NCI-H2029 treated with DMSO at 0.1 percent for 48 hours (cell line): ENCODE data around the gene TIGD4.
"Not testable (repeated sequence)": the region's sequence is repeated elsewhere in the genome, so short reads cannot be mapped to it uniquely, and the experiment has no call there.

ENCODE experiments used
- DNase-seq: peaks from one replicate; lab custom pipeline; 2025; lab: John Stamatoyannopoulos, UW

Gene TIGD4

GRCh38 chr4:152780267-152780778, 793 bp upstream of the TIGD4 start:
- DNase-seq: no peak

GRCh38 chr4:152778656-152779512, 646 bp downstream of the TIGD4 start:
- DNase-seq: peak; percentile 3

- DNase-seq: no peak
Measured at GRCh38 chr4:152777488-152777887, 2.0 kb downstream of the TIGD4 start.

GRCh38 chr4:152776352-152776751, 3.2 kb downstream of the TIGD4 start:
- no peak for DNase-seq

- DNase-seq: no peak
Measured at GRCh38 chr4:152773953-152774352, 5.6 kb downstream of the TIGD4 start.

GRCh38 chr4:152773339-152773738, 6.2 kb downstream of the TIGD4 start:
- no peak for DNase-seq

- DNase-seq: no peak
Measured at GRCh38 chr4:152771741-152772533, 7.6 kb downstream of the TIGD4 start.

GRCh38 chr4:152765069-152765737, 14.3 kb downstream of the TIGD4 start:
- not testable (repeated sequence) for DNase-seq

GRCh38 chr4:152763796-152764195, 15.7 kb downstream of the TIGD4 start:
- no peak for DNase-seq

GRCh38 chr4:152748619-152749018, 30.9 kb downstream of the TIGD4 start:
- DNase-seq: no peak

GRCh38 chr4:152747444-152747843, 32.1 kb downstream of the TIGD4 start:
- DNase-seq: no peak

GRCh38 chr4:152738827-152739226, 40.7 kb downstream of the TIGD4 start:
- no peak for DNase-seq

- no peak for DNase-seq
Measured at GRCh38 chr4:152735906-152736305, 43.6 kb downstream of the TIGD4 start.

- DNase-seq: peak; percentile 35
Measured at GRCh38 chr4:152735396-152735859, 44.1 kb downstream of the TIGD4 start.

GRCh38 chr4:152734699-152735050, 44.9 kb downstream of the TIGD4 start:
- no peak for DNase-seq

GRCh38 chr4:152734015-152734698, 45.4 kb downstream of the TIGD4 start:
- DNase-seq: no peak

- DNase-seq: no peak
Measured at GRCh38 chr4:152731997-152732396, 47.5 kb downstream of the TIGD4 start.

GRCh38 chr4:152729466-152729865, 50.1 kb downstream of the TIGD4 start:
- no peak for DNase-seq

- DNase-seq: no peak
Measured at GRCh38 chr4:152728343-152728742, 51.2 kb downstream of the TIGD4 start.

- no peak for DNase-seq
Measured at GRCh38 chr4:152727784-152728183, 51.7 kb downstream of the TIGD4 start.

GRCh38 chr4:152724494-152724893, 55.0 kb downstream of the TIGD4 start:
- no peak for DNase-seq

- DNase-seq: no peak
Measured at GRCh38 chr4:152723236-152723635, 56.3 kb downstream of the TIGD4 start.
